GM12874 (cell line): ENCODE measurements around the gene RGS3.

ENCODE experiments used
- CTCF ChIP-seq: IDR thresholded peaks from 2 replicates; pipeline ENCODE4 v1.5.1; 2011; ENCODE audit warnings: low read depth, mild to moderate bottlenecking, control low read depth, low read length, moderate library complexity; ENCODE audit not compliant: insufficient read depth

RGS3 gene

GRCh38 chr9:113583511-113584427 is 120.2 kb downstream of the RGS3 start:
- TF ChIP-seq CTCF: no peak

- TF ChIP-seq CTCF: no peak
These were observed 121.0 kb downstream of the RGS3 start for GRCh38 chr9:113584428-113585084.

- TF ChIP-seq CTCF: no peak
These were observed 121.5 kb downstream of the RGS3 start for GRCh38 chr9:113585085-113585442.

DNA sequence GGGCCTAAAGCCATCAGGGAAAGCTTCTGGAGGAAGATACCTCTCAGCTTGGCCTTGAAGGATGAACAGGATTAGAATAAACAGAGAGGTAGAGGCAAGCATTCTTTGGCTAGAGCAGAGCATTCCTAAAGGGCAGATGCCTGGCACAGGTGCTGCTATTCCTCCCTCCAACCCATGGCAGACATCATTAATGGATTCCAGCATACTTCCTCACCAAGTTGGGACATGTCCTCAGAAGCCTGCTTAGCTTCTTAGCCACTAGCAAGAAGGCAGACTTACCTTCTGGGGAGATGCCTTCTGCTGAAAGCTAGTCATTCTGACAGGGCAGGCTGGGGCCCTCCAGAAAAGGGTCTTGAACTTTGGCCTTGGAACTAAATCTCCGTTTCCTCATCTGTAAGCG is 122.0 kb downstream of the RGS3 start:
- TF ChIP-seq CTCF: no peak

- TF ChIP-seq CTCF: 0 out of 2 replicates have a peak, but pooled peaks have one; percentile 16
These were observed 124.0 kb downstream of the RGS3 start for GRCh38 chr9:113587471-113588031.

- no peak for TF ChIP-seq CTCF
These were observed 124.8 kb downstream of the RGS3 start for GRCh38 chr9:113588242-113588810.

- no peak for TF ChIP-seq CTCF
These were observed 125.4 kb downstream of the RGS3 start for GRCh38 chr9:113588936-113589335.
